Measurements from ENCODE around the gene MINDY1.

Gene MINDY1

GRCh38 chr1:150964164-150964489, 42.6 kb downstream of the MINDY1 start:
- no peak for DNase-seq

GRCh38 chr1:150963321-150964163, 43.2 kb downstream of the MINDY1 start:
- no peak for DNase-seq

- DNase-seq: no peak
Observed at GRCh38 chr1:150961756-150962155, 44.9 kb downstream of the MINDY1 start.

- no peak for DNase-seq
Observed at GRCh38 chr1:150960646-150961045, 46.1 kb downstream of the MINDY1 start.

GRCh38 chr1:150957666-150958065, 49.0 kb downstream of the MINDY1 start:
- no peak for DNase-seq

- no peak for DNase-seq
Observed at GRCh38 chr1:150955280-150955679, 51.4 kb downstream of the MINDY1 start.

- no peak for DNase-seq
Observed at GRCh38 chr1:150954708-150955107, 52.0 kb downstream of the MINDY1 start.
